ENCODE measurements around the gene PLCH1. TPM values are rescaled to one million over a fixed set of nuclear protein-coding genes. Genes with fewer than 3 reads are reported as not detected.

Gene PLCH1
- total and polyA plus RNA-seq, 2 of the 8 experiments (the other 6 are each of a cell fraction or from before 2014, with no cell fraction given), result 5.8 to 17.2 TPM

- no peak overlapping the region for H3K56ac ChIP-seq (replicated peaks; ENCODE audit: insufficient read length, low read depth, low read length)
- no peak overlapping the region for H4K8ac ChIP-seq (ENCODE audit: extremely low read depth, insufficient read depth, low read length)
- no peak for TF ChIP-seq TBP (IDR thresholded peaks at IDR 0.05; ENCODE audit: low read depth, low read length)
- TF ChIP-seq BRCA1 (IDR thresholded peaks at IDR 0.05; ENCODE audit: low read depth, low read length), result no peak
- TF ChIP-seq NANOG (IDR thresholded peaks at IDR 0.05; ENCODE audit: insufficient read depth, low read depth, low read length, poor library complexity, severe bottlenecking), result no peak
- no peak for TF ChIP-seq CHD1 (IDR thresholded peaks at IDR 0.05; ENCODE audit: low read depth, low read length)
- H3K4ac ChIP-seq (replicated peaks; ENCODE audit: insufficient read length, low read depth, low read length), result no peak overlapping the region
- H2BK5ac ChIP-seq (ENCODE audit: low read depth, low read length), result no peak overlapping the region
- H3K14ac ChIP-seq (ENCODE audit: insufficient read length), result no peak overlapping the region
- no peak overlapping the region for H3K18ac ChIP-seq (ENCODE audit: extremely low read depth, low read length)
- no peak overlapping the region for H3K4me3 ChIP-seq (ENCODE audit: extremely low read depth in 1 of 4, insufficient read depth in 2 of 4, low read depth in 3 of 4, low read length in 4 of 4)
- no peaks in the 10 kb centered on the region for H3K27me3 ChIP-seq (replicated peaks in 1 of 4; ENCODE audit: control insufficient read depth in 3 of 4, extremely low read depth in 1 of 4, insufficient read depth in 3 of 4, low read length in 3 of 4)
- WGBS, 2 experiments (ENCODE audit: extremely low coverage in 1 of 2, insufficient coverage in 1 of 2, insufficient read length in 1 of 2, insufficient replicate concordance in 2 of 2, low coverage in 1 of 2, low lambda C conversion rate in 2 of 2, missing lambda C conversion rate in 1 of 2), result 82% methylated on average over 1 of the region's 1 CpG; no CpG with 5 or more reads in 1 of the 2 experiments
- no peak overlapping the region for H3K4me2 ChIP-seq (ENCODE audit: insufficient read depth in 1 of 2, low read depth in 2 of 2, low read length in 2 of 2)
- no peak overlapping the region for H4K91ac ChIP-seq (replicated peaks; ENCODE audit: insufficient read length, low read length)
- no peak overlapping the region for H3K23ac ChIP-seq (ENCODE audit: insufficient read length)
- peaks cover 0 to 3% (median 0%) of the 10 kb centered on the region in 4 experiments; a peak in 4 of 8 replicates for H3K36me3 ChIP-seq (ENCODE audit: control insufficient read depth in 2 of 4, insufficient read depth in 4 of 4, low read length in 3 of 4)
- H2BK12ac ChIP-seq (ENCODE audit: low read depth, low read length), result no peak overlapping the region
- no peak overlapping the region for H3K27ac ChIP-seq (ENCODE audit: low read depth, low read length)
- ChIA-PET POLR2A (ENCODE audit: partially characterized antibody) (interaction anchor here (0.6 kb wide), 1 partner anchor 22 kb away, joined by 4 read pairs; no protein-coding TSS in a partner anchor), CTCF (ENCODE audit: partially characterized antibody) (no interaction called here)
- DNase-seq (ENCODE audit: low read depth in 1 of 2, low spot score in 2 of 2) (peak in 1 of 2 experiments; percentile 36), FAIRE-seq (no peak)
- no peaks in the 10 kb centered on the region for H3K79me2 ChIP-seq (ENCODE audit: control insufficient read depth in 1 of 2, insufficient read depth in 2 of 2, low read length in 2 of 2)
- no peak overlapping the region for H2BK15ac ChIP-seq (ENCODE audit: low read length)
- H4K5ac ChIP-seq (ENCODE audit: insufficient read length, low read depth, low read length), result no peak overlapping the region
- H3K9ac ChIP-seq (replicated peaks in 1 of 4; ENCODE audit: extremely low read depth in 1 of 4, low read depth in 3 of 4, low read length in 3 of 4), result no peak overlapping the region
- H3K9me3 ChIP-seq (ENCODE audit: insufficient read depth in 2 of 2, low read depth in 1 of 2, low read length in 1 of 2), result no peaks in the 10 kb centered on the region
- H2BK20ac ChIP-seq (ENCODE audit: low read length), result no peak overlapping the region
- no peaks in the 10 kb centered on the region; the same call in 1 of the 2 replicates for H3K23me2 ChIP-seq (ENCODE audit: low read depth, low read length)
- no peaks in the 10 kb centered on the region for H3K79me1 ChIP-seq (ENCODE audit: low read depth, low read length)
- H2AK5ac ChIP-seq (ENCODE audit: low read depth, low read length), result no peak overlapping the region
- no peak overlapping the region for H2BK120ac ChIP-seq (replicated peaks; ENCODE audit: low read depth, low read length)
- H2AFZ ChIP-seq (ENCODE audit: low read length), result no peak overlapping the region
- no peaks in the 10 kb centered on the region for H3K4me1 ChIP-seq (replicated peaks in 1 of 4; ENCODE audit: control insufficient read depth in 3 of 4, insufficient read depth in 4 of 4, low read length in 3 of 4)
- H4K20me1 ChIP-seq (replicated peaks in 1 of 2; ENCODE audit: control insufficient read depth in 1 of 2, insufficient read depth in 2 of 2, low read length in 2 of 2), result no peaks in the 10 kb centered on the region
Measured at GRCh38 chr3:155560594-155560993, 184.3 kb downstream of the PLCH1 start.

Measured in H1 (cell line).